KG1 (cell line): ENCODE results near the gene EDA.

Experiments
- DNase-seq: peaks from one replicate; lab custom pipeline; 2025; lab: John Stamatoyannopoulos, UW

Gene EDA

GRCh38 chrX:70026851-70027200 is 410.9 kb downstream of the EDA start:
- no peak for DNase-seq

DNA sequence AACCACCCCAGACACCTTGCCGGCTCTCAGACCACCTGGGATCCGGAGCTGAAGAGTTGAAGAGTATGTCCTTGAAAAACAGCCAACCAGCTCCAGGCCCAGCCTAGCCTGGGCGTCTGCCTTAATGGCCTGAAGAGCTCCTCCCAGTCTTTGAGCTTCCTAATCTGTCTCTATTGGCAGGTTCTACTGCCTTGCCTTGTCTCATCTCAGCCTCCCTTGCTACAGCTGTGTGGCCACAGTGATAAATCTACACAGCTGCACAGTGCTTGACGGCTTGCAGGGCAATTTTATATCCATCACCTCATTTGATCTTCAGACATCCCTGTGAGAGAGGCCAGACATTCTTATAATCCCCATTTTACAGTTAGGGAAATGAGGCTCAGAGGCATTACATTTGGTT is 413.9 kb downstream of the EDA start:
- no peak for DNase-seq

DNA sequence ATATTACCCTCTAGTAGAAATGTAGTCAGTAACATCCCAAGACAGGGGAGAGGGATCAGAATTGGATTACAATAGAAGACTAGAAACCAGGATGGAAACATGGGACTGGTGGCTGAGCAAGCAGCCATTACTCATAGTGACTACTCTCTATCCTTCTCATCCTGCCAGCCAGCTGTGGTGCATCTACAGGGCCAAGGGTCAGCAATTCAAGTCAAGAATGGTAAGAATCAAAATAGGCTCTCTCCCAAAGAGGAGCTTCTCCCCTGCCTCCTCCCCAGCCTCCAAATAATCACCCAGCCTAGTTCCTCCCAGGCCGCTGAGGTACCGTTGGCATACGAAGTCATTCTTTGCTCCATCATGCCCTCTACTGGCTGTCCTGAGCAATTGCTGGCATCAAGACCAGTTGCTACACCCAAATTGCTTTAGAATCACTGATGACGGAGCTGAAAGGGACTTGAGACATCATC is 414.4 kb downstream of the EDA start:
- DNase-seq: peak; percentile 11

- no peak for DNase-seq
These were observed 416.9 kb downstream of the EDA start for GRCh38 chrX:70032792-70033191.

DNA sequence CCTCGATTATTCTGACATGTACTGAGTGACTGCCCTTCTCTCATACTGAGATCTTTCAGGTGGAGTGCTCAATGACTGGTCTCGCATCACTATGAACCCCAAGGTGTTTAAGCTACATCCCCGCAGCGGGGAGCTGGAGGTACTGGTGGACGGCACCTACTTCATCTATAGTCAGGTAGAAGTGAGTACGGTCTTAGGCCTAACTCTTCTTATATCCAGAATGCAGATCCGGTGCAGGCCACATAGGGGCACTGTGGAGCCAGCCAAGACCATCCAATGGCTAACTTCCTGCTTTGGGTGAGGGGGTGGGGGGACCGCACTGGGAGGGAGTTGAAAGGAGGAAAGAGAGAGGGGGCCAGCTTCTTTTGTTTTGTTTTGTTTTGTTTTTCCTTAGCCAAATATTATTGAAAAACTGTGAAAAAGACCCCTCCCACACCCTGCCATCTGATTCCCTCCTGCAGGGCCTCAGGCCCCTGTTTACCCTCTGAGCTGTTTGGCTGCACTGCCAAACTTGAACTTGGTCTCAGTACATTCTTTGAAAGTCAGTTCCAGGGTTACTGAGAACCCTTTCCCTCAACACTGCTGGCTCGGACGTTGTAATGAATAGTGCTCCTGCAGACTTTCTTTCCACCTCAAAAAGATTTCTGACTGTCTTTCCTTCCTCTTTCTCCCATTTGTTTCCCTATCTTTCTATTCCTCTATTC is 417.6 kb downstream of the EDA start:
- no peak for DNase-seq

- no peak for DNase-seq
These were observed 418.7 kb downstream of the EDA start for GRCh38 chrX:70034646-70035045.

GRCh38 chrX:70038515-70038914 is 422.6 kb downstream of the EDA start:
- no peak for DNase-seq

DNA sequence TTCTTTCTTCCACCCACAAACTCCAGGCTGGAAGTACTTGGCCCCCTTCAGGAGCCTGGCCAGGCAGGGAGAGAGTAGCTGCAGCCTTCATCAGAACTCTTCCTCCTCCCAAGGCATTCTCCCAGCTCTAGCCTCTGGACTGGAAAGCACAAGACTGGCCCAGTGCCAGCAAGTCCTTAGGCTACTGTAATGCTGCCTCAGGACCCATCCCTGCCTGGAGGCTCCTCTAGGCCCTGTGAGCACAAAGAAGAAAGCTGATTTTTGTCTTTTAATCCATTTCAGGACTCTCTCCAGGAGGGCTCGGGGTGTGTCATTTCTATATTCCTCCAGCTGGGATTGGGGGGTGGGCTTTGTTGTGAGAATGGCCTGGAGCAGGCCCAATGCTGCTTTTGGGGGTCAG is 423.0 kb downstream of the EDA start:
- DNase-seq: no peak

GRCh38 chrX:70039758-70040157 is 423.8 kb downstream of the EDA start:
- no peak for DNase-seq

DNA sequence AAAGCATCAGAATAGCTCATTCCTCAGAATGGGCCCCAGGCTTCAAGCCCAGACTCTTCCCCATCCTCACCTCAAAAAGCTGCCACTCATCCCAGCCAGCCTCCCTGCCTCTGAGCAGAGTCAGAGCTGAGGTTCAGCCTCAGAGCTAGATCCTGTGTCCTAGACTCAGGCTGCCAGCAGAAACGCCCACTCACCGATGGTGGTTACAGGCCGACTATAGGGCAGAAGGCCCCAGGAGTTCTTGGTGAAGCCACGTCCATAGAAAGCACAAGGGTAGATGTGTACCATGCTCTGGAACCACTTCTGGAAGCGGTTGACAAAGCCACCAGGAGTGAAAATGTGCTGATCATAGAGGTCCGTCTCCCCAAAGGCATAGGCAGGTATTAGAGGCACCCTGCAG is 426.1 kb downstream of the EDA start:
- DNase-seq: no peak

- DNase-seq: no peak
These were observed 426.8 kb downstream of the EDA start for GRCh38 chrX:70042399-70043371.

DNA sequence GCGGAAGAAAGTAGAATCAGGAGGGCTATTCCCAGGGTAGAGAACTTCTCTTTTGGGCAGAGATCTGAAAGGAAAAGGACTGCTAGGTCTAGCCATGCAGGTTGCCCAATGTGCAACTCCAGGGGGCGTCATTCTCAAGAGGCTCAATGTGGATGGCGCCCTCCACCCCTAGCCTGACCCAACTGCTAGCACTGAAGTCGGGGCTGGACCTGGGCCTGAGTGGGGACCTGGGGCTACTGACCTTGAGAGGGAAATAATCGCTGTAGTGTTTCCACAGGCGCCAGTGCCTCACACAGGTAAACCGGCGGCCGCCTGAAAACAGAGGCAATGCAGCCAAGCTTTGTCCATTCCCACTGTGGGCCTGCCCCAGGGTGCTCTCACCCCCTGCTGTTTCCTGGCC is 427.8 kb downstream of the EDA start:
- DNase-seq: no peak

- DNase-seq: no peak
These were observed 428.8 kb downstream of the EDA start for GRCh38 chrX:70044541-70045245.

GRCh38 chrX:70046978-70047377 is 431.1 kb downstream of the EDA start:
- DNase-seq: no peak

GRCh38 chrX:70049406-70049805 is 433.5 kb downstream of the EDA start:
- no peak for DNase-seq

DNA sequence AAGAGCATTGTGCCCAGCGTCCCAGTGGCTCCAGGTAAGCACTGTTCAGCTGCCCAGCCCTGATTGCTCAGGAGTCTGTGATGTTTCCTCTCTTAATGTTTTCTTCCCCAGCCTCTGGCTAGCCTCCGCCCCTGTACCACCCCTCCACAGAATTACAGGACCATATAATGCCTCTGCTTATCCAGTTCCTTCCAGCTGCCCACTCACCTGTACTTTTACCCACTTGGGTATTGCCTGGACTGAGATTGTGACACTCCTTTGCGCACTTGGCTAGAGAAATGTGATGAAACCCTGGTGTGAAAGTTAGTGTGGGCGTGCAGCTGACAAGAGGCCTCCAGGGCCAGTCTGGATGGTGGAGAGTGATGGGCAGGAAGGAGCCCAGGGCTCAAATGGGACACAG is 434.0 kb downstream of the EDA start, which contains the start of gene AWAT2:
AWAT2 (minus strand) TSS at position 14 of the 400 bp plus-strand sequence; CDS start at position 8, 6 bp downstream.
- no peak for DNase-seq

GRCh38 chrX:70052895-70053615 is 437.1 kb downstream of the EDA start:
- no peak for DNase-seq

DNA sequence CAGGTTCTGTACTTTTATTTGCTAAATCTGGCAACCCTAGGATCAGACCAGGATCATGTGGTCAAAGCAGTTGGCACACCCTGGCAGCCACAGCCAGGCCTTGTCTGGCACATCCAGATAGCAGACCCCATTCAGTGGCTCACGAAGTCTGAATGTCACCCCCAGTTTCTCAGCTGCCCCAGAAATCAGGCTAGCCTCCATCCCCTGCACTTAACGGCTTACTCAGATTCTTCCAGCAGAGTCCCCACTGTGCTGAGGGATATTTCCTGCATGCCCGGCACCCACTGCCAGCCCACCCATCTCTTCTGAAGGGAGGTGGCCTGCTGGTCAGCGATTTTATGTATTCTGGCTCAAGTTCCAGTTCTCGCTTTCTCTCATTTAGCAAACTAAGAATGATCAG is 438.5 kb downstream of the EDA start:
- DNase-seq: no peak

DNA sequence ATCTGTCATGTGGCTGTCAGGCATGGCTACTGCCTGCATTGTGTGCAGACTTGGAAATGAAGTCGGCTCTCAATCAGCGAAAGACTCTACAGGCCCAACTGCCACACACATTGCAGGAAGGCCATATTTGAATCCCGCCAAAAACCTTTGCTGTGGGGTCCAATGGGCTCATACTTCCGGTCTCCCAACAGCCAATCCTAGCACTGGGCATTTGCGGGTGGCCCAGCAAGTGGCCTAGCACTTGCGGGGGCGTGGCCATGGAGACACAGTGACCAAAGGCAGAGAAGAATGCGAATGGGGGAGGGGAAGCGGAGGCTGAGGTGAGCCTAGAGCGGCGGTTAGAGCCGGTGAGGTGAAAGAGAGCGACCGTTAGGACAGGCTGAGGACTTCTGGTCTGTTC is 446.2 kb downstream of the EDA start, which contains the start of gene OTUD6A:
OTUD6A (plus strand) TSS at position 382 of the 400 bp plus-strand sequence. CDS start 68 bp downstream, outside the sequence.
- DNase-seq: no peak

DNA sequence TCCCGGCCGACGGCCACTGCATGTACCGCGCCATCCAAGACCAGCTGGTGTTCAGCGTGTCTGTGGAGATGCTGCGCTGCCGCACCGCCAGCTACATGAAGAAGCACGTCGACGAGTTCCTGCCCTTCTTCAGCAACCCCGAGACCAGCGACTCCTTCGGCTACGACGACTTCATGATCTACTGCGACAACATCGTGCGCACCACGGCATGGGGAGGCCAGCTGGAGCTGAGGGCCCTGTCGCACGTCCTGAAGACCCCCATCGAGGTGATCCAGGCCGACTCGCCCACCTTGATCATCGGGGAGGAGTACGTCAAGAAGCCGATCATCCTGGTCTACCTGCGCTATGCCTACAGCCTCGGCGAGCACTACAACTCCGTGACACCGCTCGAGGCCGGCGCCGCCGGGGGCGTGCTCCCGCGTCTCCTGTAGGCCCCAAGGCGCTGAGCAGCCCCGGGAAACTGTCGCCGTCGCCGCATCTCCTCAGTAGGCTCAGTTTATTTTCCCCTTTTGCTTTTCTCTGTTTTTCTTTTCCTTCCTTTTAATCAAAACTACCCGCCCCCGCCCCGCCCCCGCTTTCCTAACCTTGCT is 447.1 kb downstream of the EDA start:
- no peak for DNase-seq

GRCh38 chrX:70066646-70067045 is 450.7 kb downstream of the EDA start:
- DNase-seq: no peak
